ENCODE results near the gene CCNY.
A peak's percentile ranks its signal among the peaks of the same experiment; 100 is the strongest.

Gene CCNY

GRCh38 chr10:35452847-35453246 lies 116.5 kb downstream of the CCNY start:
- peak overlapping the region in 1 of 2 donors; percentile 39 for H3K27ac ChIP-seq
- no peak for TF ChIP-seq CTCF (IDR thresholded peaks at IDR 0.05)
- H3K4me3 ChIP-seq = no peak overlapping the region
- no peak for DNase-seq (ENCODE audit: low spot score)

GRCh38 chr10:35453855-35454532 lies 117.7 kb downstream of the CCNY start:
- no peak for DNase-seq (ENCODE audit: low spot score)
- no peak for TF ChIP-seq CTCF (IDR thresholded peaks at IDR 0.05)
- Histone ChIP-seq H3K4me3 (peak overlapping the region; percentile 47), H3K27ac (peak overlapping the region in 1 of 2 donors; percentile 64)

GRCh38 chr10:35456153-35456720 lies 119.9 kb downstream of the CCNY start:
- Histone ChIP-seq H3K4me3 (no peak overlapping the region), H3K27ac (no peak overlapping the region)
- DNase-seq (ENCODE audit: low spot score) = no peak
- TF ChIP-seq CTCF (IDR thresholded peaks at IDR 0.05) = no peak

GRCh38 chr10:35456784-35457183 lies 120.5 kb downstream of the CCNY start:
- TF ChIP-seq CTCF (IDR thresholded peaks at IDR 0.05) = no peak
- DNase-seq (ENCODE audit: low spot score) = no peak
- Histone ChIP-seq H3K4me3 (no peak overlapping the region), H3K27ac (no peak overlapping the region)

GRCh38 chr10:35458500-35459448 lies 122.5 kb downstream of the CCNY start:
- no peak overlapping the region for H3K27ac ChIP-seq
- TF ChIP-seq CTCF (IDR thresholded peaks at IDR 0.05) = no peak
- no peak for DNase-seq (ENCODE audit: low spot score)
- H3K4me3 ChIP-seq = no peak overlapping the region

GRCh38 chr10:35459449-35459847 lies 123.1 kb downstream of the CCNY start:
- no peak for DNase-seq (ENCODE audit: low spot score)
- Histone ChIP-seq H3K27ac (no peak overlapping the region), H3K4me3 (no peak overlapping the region)
- TF ChIP-seq CTCF (IDR thresholded peaks at IDR 0.05) = no peak
